Measurements from ENCODE around the gene PRKN. TPM values are rescaled to one million over a fixed set of nuclear protein-coding genes. Genes with fewer than 3 reads are reported as not detected.

The PRKN gene
- total RNA-seq, 1 experiment from 2014 or later: 1.2 TPM

DNA sequence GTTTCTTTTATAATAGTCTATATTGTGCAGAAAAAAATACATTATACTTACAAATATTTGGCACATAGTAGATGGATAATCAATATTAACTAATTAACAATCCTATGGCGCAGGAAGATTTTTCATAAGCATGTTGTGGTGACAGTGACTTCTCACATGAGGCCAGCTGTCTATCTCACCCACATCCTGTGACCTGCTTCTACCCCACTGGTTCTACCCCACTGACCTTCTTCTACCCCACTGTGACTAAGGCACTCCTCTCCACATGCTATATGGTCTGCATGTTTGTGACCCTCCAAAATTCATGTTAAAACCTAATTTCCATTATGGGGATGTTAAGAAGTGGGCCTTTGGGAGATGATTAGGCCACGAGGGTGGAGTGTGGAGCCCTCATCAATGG lies 1058.9 kb downstream of the PRKN start:
- intact Hi-C loops (cut with micrococcal nuclease; ENCODE audit: unreplicated experiment): no loop called here
- no peak overlapping the region for H3K4me3 ChIP-seq (ENCODE audit: low read depth, low read length, poor library complexity, severe bottlenecking)
- no peaks in the 10 kb centered on the region for H3K4me1 ChIP-seq (ENCODE audit: insufficient read depth, low read length, poor library complexity, severe bottlenecking)
- DNase-seq (ENCODE audit: low spot score): no peak
- H3K27me3 ChIP-seq (replicated peaks; ENCODE audit: insufficient read depth, low read depth, low read length, poor library complexity): no peaks in the 10 kb centered on the region
- no peak for TF ChIP-seq EZH2 (IDR thresholded peaks at IDR 0.05; ENCODE audit: borderline replicate concordance, low read depth, low read length, poor library complexity, severe bottlenecking)
- TF ChIP-seq, protein P1, sequence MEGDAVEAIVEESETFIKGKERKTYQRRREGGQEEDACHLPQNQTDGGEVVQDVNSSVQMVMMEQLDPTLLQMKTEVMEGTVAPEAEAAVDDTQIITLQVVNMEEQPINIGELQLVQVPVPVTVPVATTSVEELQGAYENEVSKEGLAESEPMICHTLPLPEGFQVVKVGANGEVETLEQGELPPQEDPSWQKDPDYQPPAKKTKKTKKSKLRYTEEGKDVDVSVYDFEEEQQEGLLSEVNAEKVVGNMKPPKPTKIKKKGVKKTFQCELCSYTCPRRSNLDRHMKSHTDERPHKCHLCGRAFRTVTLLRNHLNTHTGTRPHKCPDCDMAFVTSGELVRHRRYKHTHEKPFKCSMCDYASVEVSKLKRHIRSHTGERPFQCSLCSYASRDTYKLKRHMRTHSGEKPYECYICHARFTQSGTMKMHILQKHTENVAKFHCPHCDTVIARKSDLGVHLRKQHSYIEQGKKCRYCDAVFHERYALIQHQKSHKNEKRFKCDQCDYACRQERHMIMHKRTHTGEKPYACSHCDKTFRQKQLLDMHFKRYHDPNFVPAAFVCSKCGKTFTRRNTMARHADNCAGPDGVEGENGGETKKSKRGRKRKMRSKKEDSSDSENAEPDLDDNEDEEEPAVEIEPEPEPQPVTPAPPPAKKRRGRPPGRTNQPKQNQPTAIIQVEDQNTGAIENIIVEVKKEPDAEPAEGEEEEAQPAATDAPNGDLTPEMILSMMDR (conservative IDR thresholded peaks at IDR 0.05; ENCODE audit: low read depth, low read length): no peak
- BruUV-seq (replicated peaks): no TSS peak
- CTCF ChIA-PET: no interaction called here
- H3K27ac ChIP-seq (ENCODE audit: low read depth, low read length, poor library complexity, severe bottlenecking): no peak overlapping the region
- H3K9me3 ChIP-seq (ENCODE audit: low read depth, low read length, poor library complexity, severe bottlenecking): no peaks in the 10 kb centered on the region
- no peaks in the 10 kb centered on the region for H3K36me3 ChIP-seq (ENCODE audit: insufficient read depth, low read length, poor library complexity, severe bottlenecking)
- POLR2A ChIA-PET (ENCODE audit: low non-redundant PET): no interaction called here

DNA sequence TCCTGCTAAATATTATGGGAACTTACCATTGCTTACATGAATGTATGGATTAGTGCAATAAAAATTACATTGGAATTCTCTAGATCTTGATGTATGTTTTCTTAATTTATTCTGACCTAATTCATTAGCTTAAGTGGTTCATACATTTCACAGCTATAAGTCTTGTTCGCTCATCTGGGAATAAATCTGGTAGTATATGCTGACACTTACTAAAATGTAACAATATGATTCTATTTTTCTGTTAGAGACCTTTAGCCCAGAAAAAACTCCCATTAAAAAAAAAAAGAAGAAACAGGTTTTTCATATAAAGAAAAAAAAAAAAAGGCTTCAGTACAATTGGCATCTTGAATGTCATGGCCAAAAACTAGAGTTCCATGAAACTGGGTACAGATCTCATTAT lies 1059.6 kb downstream of the PRKN start:
- TF ChIP-seq EZH2 (IDR thresholded peaks at IDR 0.05; ENCODE audit: borderline replicate concordance, low read depth, low read length, poor library complexity, severe bottlenecking): no peak
- TF ChIP-seq, protein P1 (conservative IDR thresholded peaks at IDR 0.05; ENCODE audit: low read depth, low read length): no peak
- Histone ChIP-seq H3K4me1 (ENCODE audit: insufficient read depth, low read length, poor library complexity, severe bottlenecking) (no peaks in the 10 kb centered on the region), H3K27me3 (replicated peaks; ENCODE audit: insufficient read depth, low read depth, low read length, poor library complexity) (no peaks in the 10 kb centered on the region), H3K36me3 (ENCODE audit: insufficient read depth, low read length, poor library complexity, severe bottlenecking) (no peaks in the 10 kb centered on the region), H3K4me3 (ENCODE audit: low read depth, low read length, poor library complexity, severe bottlenecking) (no peak overlapping the region), H3K27ac (ENCODE audit: low read depth, low read length, poor library complexity, severe bottlenecking) (no peak overlapping the region), H3K9me3 (ENCODE audit: low read depth, low read length, poor library complexity, severe bottlenecking) (no peaks in the 10 kb centered on the region)
- intact Hi-C loops (cut with micrococcal nuclease; ENCODE audit: unreplicated experiment): no loop called here
- CTCF ChIA-PET: no interaction called here
- no TSS peak for BruUV-seq (replicated peaks)
- POLR2A ChIA-PET (ENCODE audit: low non-redundant PET): no interaction called here
- DNase-seq (ENCODE audit: low spot score): no peak

DNA sequence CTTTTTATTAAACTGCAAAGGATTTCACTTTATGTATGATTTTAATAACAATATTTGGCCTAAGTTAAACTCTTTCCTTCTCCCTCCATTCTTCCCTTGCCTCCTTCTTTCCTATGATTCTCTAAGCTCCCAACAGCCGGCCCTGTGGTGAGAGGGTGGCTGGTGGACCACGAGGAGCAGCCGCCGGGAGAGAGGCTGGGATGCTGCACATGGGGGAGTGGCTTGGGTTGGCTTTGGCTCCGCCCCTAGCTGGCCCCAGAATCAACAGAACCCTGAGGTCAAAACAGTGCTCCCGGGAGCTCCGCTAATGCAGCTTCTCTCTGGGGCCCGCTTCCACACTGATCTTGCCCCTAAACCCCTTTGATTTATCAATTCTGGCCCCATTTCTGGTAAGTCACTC lies 1063.9 kb downstream of the PRKN start:
- POLR2A ChIA-PET (ENCODE audit: low non-redundant PET): no interaction called here
- Histone ChIP-seq H3K27ac (ENCODE audit: low read depth, low read length, poor library complexity, severe bottlenecking) (no peak overlapping the region), H3K27me3 (replicated peaks; ENCODE audit: insufficient read depth, low read depth, low read length, poor library complexity) (no peaks in the 10 kb centered on the region), H3K4me1 (ENCODE audit: insufficient read depth, low read length, poor library complexity, severe bottlenecking) (no peaks in the 10 kb centered on the region), H3K36me3 (ENCODE audit: insufficient read depth, low read length, poor library complexity, severe bottlenecking) (no peaks in the 10 kb centered on the region), H3K4me3 (ENCODE audit: low read depth, low read length, poor library complexity, severe bottlenecking) (no peak overlapping the region), H3K9me3 (ENCODE audit: low read depth, low read length, poor library complexity, severe bottlenecking) (no peaks in the 10 kb centered on the region)
- intact Hi-C loops (cut with micrococcal nuclease; ENCODE audit: unreplicated experiment): no loop called here
- no peak for DNase-seq (ENCODE audit: low spot score)
- BruUV-seq (replicated peaks): no TSS peak
- CTCF ChIA-PET: no interaction called here
- TF ChIP-seq EZH2 (IDR thresholded peaks at IDR 0.05; ENCODE audit: borderline replicate concordance, low read depth, low read length, poor library complexity, severe bottlenecking): no peak
- TF ChIP-seq, protein P1 (conservative IDR thresholded peaks at IDR 0.05; ENCODE audit: low read depth, low read length): no peak

Measured in A673 (cell line).